Activated CD8-positive, alpha-beta memory T cell treated with anti-CD3 and anti-CD28 coated beads for 48 hours (primary cell): ENCODE data around the gene APEH.

Experiments used
- DNase-seq, 3 experiments: peaks; one replicate each; pipeline ENCODE4 v3.0.0-alpha.2; 2020; ENCODE audit warnings: low read depth in 2 of 3, low spot score in 2 of 3

The APEH gene

GRCh38 chr3:49711489-49711888 lies 37.3 kb downstream of the APEH start:
- no peak for DNase-seq

- DNase-seq = no peak
Observed at GRCh38 chr3:49712166-49712565, 38.0 kb downstream of the APEH start.

DNA sequence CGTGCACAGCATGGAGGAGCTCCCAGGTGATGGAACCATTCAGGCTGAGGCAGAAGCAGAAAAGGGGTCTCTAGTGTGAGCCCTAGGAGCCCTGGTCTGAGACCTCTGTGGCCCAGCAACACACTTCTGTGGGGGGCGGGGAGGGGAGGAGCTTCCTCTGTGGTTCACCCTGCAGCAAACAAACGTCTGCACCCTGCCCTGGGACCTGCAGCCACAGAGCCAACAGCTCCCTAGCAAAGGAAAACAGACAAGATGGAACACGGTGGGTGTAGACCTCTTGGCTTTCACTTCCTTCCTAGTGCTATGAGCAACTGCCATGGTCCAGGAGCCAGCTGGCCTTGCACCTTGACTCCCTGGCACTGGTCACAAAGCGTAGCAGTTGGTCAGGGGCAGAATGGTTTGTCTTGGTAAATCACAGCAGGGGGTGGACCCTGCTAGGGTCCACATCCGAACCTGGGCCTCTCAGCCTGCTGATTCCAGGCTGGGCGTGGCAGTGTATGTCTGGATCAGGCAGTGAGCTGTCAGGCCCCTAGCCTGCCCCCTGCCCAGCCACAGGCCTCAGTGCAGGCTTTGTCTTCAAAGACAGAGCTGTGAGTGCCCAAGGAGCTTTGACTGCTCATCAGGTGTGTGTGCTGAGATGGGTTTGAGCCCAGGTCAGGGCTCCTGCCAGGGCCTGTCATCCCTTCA lies 38.6 kb downstream of the APEH start:
- no peak for DNase-seq

- no peak for DNase-seq
Observed at GRCh38 chr3:49713336-49714105, 39.4 kb downstream of the APEH start.

- DNase-seq = no peak
Observed at GRCh38 chr3:49714728-49715550, 40.8 kb downstream of the APEH start.

GRCh38 chr3:49715611-49716121 lies 41.5 kb downstream of the APEH start:
- no peak for DNase-seq

GRCh38 chr3:49716169-49716568 lies 42.0 kb downstream of the APEH start:
- DNase-seq = no peak

GRCh38 chr3:49716691-49717210 lies 42.6 kb downstream of the APEH start:
- no peak for DNase-seq

GRCh38 chr3:49717211-49717958 lies 43.2 kb downstream of the APEH start:
- no peak for DNase-seq

GRCh38 chr3:49717959-49718857 lies 44.1 kb downstream of the APEH start:
- no peak for DNase-seq

GRCh38 chr3:49718858-49719213 lies 44.7 kb downstream of the APEH start:
- no peak for DNase-seq

DNA sequence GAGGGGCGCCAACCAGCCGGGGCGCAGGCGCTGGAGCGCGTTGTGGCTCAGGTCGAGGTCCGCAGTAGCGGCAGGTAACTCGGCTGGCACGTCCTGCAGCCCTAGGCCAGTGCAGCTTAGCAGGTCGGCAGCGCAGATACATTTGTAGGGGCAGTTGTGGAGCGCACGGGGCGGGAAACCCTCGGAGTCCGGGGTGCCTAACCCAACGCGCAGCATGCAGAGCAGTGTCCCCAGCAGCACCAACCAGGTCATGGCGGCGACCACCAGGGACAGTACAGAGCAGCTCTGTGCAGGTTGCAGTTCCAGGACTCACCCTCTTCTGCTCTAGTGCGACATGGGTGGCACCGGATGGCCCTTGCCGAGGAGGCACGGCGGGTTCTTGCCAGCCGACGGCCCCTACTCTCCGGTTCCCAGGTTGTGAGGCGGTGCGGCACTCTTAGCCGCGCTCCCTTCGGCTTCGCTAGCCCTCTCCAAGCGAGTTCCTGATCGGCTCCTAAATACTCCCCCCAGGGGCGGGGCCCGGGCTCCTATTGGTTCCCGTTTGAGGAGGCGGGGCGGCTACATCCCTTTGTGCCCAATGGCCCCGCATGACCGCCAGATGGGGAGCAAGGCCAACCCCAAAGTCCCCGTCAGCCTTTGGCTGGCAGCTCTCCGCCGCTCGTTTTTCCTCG lies 45.2 kb downstream of the APEH start, which contains the start of gene AMIGO3:
Gene AMIGO3, minus strand, starts transcription at position 471 of the 671 bp plus-strand sequence. Its CDS starts 219 bp downstream, at position 252.
- DNase-seq = peak; percentile 78 to 84 (median 83)

- DNase-seq = no peak
Observed at GRCh38 chr3:49720855-49721595, 46.9 kb downstream of the APEH start.

DNA sequence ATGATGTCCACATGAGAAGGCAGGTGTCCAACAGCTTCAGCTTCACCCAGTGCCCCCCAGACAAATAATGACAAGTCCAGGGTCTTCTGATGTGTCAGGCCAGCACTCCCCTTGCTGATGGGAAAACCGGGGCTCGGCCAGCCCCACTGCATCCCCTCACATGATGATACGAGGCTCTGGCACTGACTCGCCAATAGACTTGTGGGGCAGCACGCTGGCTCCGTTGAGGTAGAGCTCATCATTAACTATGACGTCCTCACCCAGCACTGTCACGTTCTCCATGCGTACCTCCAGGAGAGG lies 47.4 kb downstream of the APEH start:
- DNase-seq = no peak

GRCh38 chr3:49721896-49722781 lies 48.0 kb downstream of the APEH start:
- DNase-seq = no peak

- no peak for DNase-seq
Observed at GRCh38 chr3:49722896-49723295, 48.7 kb downstream of the APEH start.

DNA sequence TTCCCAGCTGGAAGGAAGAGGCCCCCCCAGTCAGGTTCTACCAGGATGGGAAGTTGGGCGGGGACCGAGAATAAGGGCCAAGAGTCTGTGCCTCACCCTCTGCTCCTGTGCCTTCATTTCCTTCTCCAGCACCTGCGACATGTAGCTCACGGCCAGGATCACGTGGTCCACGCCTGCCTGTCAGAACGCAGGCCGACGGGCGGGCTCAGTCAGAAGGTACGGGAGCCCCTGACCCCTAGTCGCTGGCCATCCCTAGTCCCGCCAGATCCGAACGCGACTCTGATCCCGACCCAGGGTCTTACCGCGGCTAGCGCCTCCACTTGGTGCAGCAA lies 49.1 kb downstream of the APEH start:
- no peak for DNase-seq
